Stomach (tissue), 4 donors: ENCODE results near the gene MRPS2.

Experiments used
- POLR2A ChIP-seq, 4 donors: fragments of 450-650 bp; IDR thresholded peaks; one replicate each; pipeline ENCODE4 v1.6.1; 2016; ENCODE audit warnings: antibody characterized with exemption in 4 of 4, control low read depth in 2 of 4, mild to moderate bottlenecking in 1 of 4, moderate library complexity in 1 of 4
- TF ChIP-seq, protein P1 (sequence below), 7 experiments: fragments of 450-650 bp in 4 of 7; fragments of 200-600 bp in 3 of 7; sonication (generic) in 3 of 7; IDR thresholded peaks; one replicate each; pipeline ENCODE4 v1.5.1; 2016 to 2019; ENCODE audit warnings: antibody characterized with exemption in 7 of 7, control low read depth in 2 of 7, mild to moderate bottlenecking in 1 of 7

DNA sequence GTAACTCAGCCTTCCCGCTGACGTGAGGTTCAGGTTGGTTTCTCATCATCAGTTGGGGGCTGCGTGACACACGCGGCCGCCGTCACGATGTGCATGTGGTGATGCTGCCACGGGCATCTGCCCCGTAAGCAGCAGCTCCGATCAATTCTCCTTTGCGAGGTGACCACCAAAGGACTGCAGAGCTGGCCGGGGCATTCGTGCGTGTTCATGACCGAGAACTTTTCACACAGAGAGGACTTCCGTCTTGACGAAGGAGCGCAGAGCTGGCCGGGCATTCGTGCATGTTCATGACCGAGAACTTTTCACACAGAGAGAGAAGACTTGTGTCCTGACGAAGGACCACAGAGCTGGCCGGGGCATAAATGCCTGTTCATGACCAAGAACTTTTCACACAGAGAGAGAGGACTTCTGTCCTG lies 16.9 kb downstream of the MRPS2 start:
- TF ChIP-seq, protein P1, sequence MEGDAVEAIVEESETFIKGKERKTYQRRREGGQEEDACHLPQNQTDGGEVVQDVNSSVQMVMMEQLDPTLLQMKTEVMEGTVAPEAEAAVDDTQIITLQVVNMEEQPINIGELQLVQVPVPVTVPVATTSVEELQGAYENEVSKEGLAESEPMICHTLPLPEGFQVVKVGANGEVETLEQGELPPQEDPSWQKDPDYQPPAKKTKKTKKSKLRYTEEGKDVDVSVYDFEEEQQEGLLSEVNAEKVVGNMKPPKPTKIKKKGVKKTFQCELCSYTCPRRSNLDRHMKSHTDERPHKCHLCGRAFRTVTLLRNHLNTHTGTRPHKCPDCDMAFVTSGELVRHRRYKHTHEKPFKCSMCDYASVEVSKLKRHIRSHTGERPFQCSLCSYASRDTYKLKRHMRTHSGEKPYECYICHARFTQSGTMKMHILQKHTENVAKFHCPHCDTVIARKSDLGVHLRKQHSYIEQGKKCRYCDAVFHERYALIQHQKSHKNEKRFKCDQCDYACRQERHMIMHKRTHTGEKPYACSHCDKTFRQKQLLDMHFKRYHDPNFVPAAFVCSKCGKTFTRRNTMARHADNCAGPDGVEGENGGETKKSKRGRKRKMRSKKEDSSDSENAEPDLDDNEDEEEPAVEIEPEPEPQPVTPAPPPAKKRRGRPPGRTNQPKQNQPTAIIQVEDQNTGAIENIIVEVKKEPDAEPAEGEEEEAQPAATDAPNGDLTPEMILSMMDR (IDR thresholded peaks at IDR 0.05), result no peak
- TF ChIP-seq POLR2A (IDR thresholded peaks at IDR 0.05), result no peak
